Vagina (tissue), 2 donors: ENCODE results near the gene TSGA10IP. TPM values are rescaled to one million over a fixed set of nuclear protein-coding genes. Genes with fewer than 3 reads are reported as not detected.

Source experiments
- DNase-seq, 2 donors: peaks; one replicate each; pipeline ENCODE4 v3.0.0-alpha.2; 2017; ENCODE audit errors: extremely low spot score in 2 of 2
- H3K27ac ChIP-seq: fragments of 200-600 bp; sonication (generic); one replicate; pipeline ENCODE4 v1.5.1; 2019
- H3K27me3 ChIP-seq: fragments of 200-600 bp; sonication (generic); one replicate; pipeline ENCODE4 v1.5.1; 2019
- H3K36me3 ChIP-seq, 2 donors: fragments of 200-600 bp; sonication (generic); one replicate each; pipeline ENCODE4 v1.5.1; 2017 to 2019
- H3K4me1 ChIP-seq: fragments of 200-600 bp; sonication (generic); one replicate; pipeline ENCODE4 v1.5.1; 2019
- H3K4me3 ChIP-seq, 2 donors: fragments of 200-600 bp; sonication (generic); 1 replicate in 1 of 2; 2 replicates in 1 of 2; pipeline ENCODE4 v1.5.1; 2016 to 2019
- H3K9me3 ChIP-seq: fragments of 200-600 bp; sonication (generic); one replicate; pipeline ENCODE4 v1.5.1; 2019
- POLR2A ChIP-seq, 2 donors: fragments of 450-650 bp; IDR thresholded peaks; one replicate each; pipeline ENCODE4 v1.6.1; 2017; ENCODE audit warnings: antibody characterized with exemption in 2 of 2, mild to moderate bottlenecking in 2 of 2, moderate library complexity in 2 of 2
- POLR2AphosphoS5 ChIP-seq, 2 donors: sonication (generic); formaldehyde crosslinking; IDR thresholded peaks; one replicate each; pipeline ENCODE4 v1.9.0; 2017; ENCODE audit warnings: antibody characterized with exemption in 2 of 2, mild to moderate bottlenecking in 2 of 2, low read depth in 1 of 2; ENCODE audit not compliant: insufficient read depth in 1 of 2
- intact Hi-C: fragments of 100-400 bp; cut with DNase I; formaldehyde crosslinking; loops from one replicate; pipeline ENCODE4 v1.15.1; 2023
- total RNA-seq: library from RNA; depleted of rRNA; stranded (reverse); fragments of >200 nt; gene quantifications from one replicate; pipeline ENCODE4 v1.2.3, GENCODE V29; 2016
- TF ChIP-seq, protein P1 (sequence below), 3 experiments: fragments of 450-650 bp in 2 of 3; fragments of 200-600 bp in 1 of 3; sonication (generic) in 1 of 3; IDR thresholded peaks; one replicate each; pipeline ENCODE4 v1.5.1; 2017 to 2019; ENCODE audit warnings: antibody characterized with exemption in 3 of 3, mild to moderate bottlenecking in 2 of 3, moderate library complexity in 2 of 3

TSGA10IP gene
- total RNA-seq, 1 donor from 2014 or later: not detected

- Histone ChIP-seq H3K4me3 (no peak overlapping the region), H3K36me3 (peaks cover 0 to 6% of the 10 kb centered on the region in 2 donors), H3K9me3 (no peaks in the 10 kb centered on the region), H3K27ac (no peak overlapping the region), H3K4me1 (no peaks in the 10 kb centered on the region), H3K27me3 (no peaks in the 10 kb centered on the region)
- no peak for DNase-seq
- TF ChIP-seq, protein P1, sequence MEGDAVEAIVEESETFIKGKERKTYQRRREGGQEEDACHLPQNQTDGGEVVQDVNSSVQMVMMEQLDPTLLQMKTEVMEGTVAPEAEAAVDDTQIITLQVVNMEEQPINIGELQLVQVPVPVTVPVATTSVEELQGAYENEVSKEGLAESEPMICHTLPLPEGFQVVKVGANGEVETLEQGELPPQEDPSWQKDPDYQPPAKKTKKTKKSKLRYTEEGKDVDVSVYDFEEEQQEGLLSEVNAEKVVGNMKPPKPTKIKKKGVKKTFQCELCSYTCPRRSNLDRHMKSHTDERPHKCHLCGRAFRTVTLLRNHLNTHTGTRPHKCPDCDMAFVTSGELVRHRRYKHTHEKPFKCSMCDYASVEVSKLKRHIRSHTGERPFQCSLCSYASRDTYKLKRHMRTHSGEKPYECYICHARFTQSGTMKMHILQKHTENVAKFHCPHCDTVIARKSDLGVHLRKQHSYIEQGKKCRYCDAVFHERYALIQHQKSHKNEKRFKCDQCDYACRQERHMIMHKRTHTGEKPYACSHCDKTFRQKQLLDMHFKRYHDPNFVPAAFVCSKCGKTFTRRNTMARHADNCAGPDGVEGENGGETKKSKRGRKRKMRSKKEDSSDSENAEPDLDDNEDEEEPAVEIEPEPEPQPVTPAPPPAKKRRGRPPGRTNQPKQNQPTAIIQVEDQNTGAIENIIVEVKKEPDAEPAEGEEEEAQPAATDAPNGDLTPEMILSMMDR (IDR thresholded peaks at IDR 0.05): no peak
- TF ChIP-seq POLR2AphosphoS5 (IDR thresholded peaks at IDR 0.05; ENCODE audit: insufficient read depth in 1 of 2, low read depth in 1 of 2): no peak
- TF ChIP-seq POLR2A (IDR thresholded peaks at IDR 0.05): no peak
- intact Hi-C loops: no loop called here
These were observed 17.3 kb upstream of the TSGA10IP start for GRCh38 chr11:65927904-65928397.

DNA sequence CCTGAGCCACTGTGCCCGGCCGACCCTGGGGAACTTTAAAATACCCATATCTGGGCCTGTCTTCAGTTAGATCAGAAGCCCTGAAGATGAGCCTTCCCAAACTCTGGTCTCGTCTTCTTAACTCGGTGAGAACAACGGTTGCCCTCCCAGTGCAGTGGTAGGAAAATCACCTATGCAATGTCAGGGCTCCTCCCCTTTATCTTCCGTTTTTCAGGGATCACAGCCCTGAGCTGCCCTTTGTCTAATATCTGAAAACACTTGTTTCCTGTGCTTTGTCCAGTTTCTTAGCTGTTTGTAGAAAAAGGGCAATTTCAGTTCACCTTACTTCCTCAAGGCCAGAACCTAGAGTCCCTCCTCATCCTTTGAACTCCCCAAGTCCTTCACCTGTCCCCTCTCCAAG, 16.6 kb upstream of the TSGA10IP start:
- Histone ChIP-seq H3K36me3 (peaks cover 0 to 2% of the 10 kb centered on the region in 2 donors), H3K27ac (no peak overlapping the region), H3K27me3 (no peaks in the 10 kb centered on the region), H3K9me3 (no peaks in the 10 kb centered on the region), H3K4me1 (no peaks in the 10 kb centered on the region), H3K4me3 (no peak overlapping the region)
- TF ChIP-seq POLR2A (IDR thresholded peaks at IDR 0.05): no peak
- no peak for TF ChIP-seq POLR2AphosphoS5 (IDR thresholded peaks at IDR 0.05; ENCODE audit: insufficient read depth in 1 of 2, low read depth in 1 of 2)
- TF ChIP-seq, protein P1 (IDR thresholded peaks at IDR 0.05): no peak
- intact Hi-C loops: no loop called here
- DNase-seq: no peak

DNA sequence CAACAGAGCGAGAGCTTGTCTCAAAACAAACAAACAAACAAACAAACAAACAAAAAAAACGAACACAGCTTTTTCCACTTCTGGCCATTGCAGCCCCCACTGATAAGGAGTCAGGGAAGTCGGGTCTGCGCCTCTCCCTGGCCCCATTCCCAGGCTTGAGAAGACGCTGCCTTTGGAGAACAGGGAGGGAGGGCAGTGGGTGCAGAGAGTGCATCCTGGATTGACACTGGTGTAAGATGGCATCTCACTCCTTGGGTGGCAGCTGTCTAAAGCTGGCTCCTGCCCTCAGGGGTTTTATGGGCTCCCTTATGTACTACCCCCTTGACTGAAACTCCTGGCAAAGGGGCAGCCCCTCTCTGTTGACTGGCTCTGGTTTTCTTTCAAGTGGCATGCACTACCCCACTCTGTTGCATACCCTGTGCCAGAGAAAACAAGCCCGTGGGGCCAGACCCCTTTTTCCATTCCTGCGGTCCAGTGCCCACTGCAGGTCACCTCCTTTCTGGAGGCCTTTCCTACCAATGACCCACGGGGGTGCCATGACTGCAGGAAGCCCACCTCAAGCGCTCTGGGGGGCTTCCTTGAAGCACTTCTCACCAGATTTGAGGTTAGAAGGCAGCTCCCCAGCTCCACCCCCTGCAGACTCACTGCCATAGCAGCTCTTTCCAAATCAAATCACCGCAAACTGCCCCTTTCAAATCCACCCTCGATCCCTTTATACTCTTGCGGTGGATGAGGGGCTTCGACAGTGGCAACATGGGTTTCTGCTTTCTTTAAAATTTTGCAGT, 13.3 kb upstream of the TSGA10IP start:
- H3K36me3 ChIP-seq: no peaks in the 10 kb centered on the region
- TF ChIP-seq POLR2A (IDR thresholded peaks at IDR 0.05): no peak
- no peak for TF ChIP-seq POLR2AphosphoS5 (IDR thresholded peaks at IDR 0.05; ENCODE audit: insufficient read depth in 1 of 2, low read depth in 1 of 2)
- TF ChIP-seq, protein P1 (IDR thresholded peaks at IDR 0.05): no peak
- intact Hi-C loops: no loop called here
- no peaks in the 10 kb centered on the region for H3K27me3 ChIP-seq
- no peak overlapping the region for H3K27ac ChIP-seq
- no peak overlapping the region for H3K4me3 ChIP-seq
- no peak for DNase-seq
- no peaks in the 10 kb centered on the region for H3K4me1 ChIP-seq
- H3K9me3 ChIP-seq: no peaks in the 10 kb centered on the region

DNA sequence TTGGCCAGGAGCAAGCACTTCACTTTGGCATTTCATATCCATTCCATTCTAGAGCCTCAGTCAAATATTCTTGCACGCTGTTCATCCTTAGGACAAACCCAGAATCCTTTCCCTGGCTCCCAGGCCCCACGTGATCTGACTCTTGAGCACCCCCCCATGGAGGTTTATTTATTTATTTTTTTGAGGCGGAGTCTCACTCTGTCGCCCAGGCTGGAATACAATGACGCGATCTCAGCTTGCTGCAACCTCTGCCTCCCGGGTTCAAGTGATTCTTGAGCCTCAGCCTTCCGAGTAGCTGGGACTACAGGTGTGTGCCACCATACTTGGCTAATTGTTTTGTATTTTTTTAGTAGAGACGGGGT, 12.7 kb upstream of the TSGA10IP start:
- H3K27ac ChIP-seq: no peak overlapping the region
- TF ChIP-seq, protein P1 (IDR thresholded peaks at IDR 0.05): no peak
- no peak for TF ChIP-seq POLR2AphosphoS5 (IDR thresholded peaks at IDR 0.05; ENCODE audit: insufficient read depth in 1 of 2, low read depth in 1 of 2)
- no peak for TF ChIP-seq POLR2A (IDR thresholded peaks at IDR 0.05)
- intact Hi-C loops: no loop called here
- no peak overlapping the region for H3K4me3 ChIP-seq
- no peaks in the 10 kb centered on the region for H3K36me3 ChIP-seq
- no peaks in the 10 kb centered on the region for H3K9me3 ChIP-seq
- no peak for DNase-seq
- no peaks in the 10 kb centered on the region for H3K27me3 ChIP-seq
- no peaks in the 10 kb centered on the region for H3K4me1 ChIP-seq

DNA sequence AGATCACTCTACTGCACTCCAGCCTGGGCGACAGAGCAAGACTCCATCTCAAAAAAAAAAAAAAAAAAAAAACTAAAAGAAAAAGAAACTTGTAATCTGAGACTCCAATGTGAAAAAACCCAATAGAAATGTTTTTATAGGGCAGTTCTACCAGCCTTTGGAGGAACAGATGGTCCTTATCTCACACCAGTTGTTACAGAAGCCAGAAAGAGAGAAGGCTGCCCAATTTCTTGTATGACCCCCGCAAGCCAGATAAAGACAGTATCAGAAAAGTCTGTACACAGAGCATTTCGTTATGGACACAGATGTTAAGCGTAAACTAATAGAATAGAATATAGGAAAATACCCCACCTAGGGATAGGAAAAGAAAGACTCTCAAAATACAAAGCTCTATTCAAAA, 11.3 kb upstream of the TSGA10IP start:
- no peaks in the 10 kb centered on the region for H3K27me3 ChIP-seq
- no peaks in the 10 kb centered on the region for H3K9me3 ChIP-seq
- H3K4me1 ChIP-seq: no peaks in the 10 kb centered on the region
- H3K36me3 ChIP-seq: no peaks in the 10 kb centered on the region
- H3K27ac ChIP-seq: no peak overlapping the region
- no peak for DNase-seq
- intact Hi-C loops: no loop called here
- no peak overlapping the region for H3K4me3 ChIP-seq
- TF ChIP-seq POLR2AphosphoS5 (IDR thresholded peaks at IDR 0.05; ENCODE audit: insufficient read depth in 1 of 2, low read depth in 1 of 2): no peak
- TF ChIP-seq POLR2A (IDR thresholded peaks at IDR 0.05): no peak
- TF ChIP-seq, protein P1 (IDR thresholded peaks at IDR 0.05): no peak
